Osteocyte (in vitro differentiated cells): ENCODE results near the gene PEX5L. TPM values are rescaled to one million over a fixed set of nuclear protein-coding genes. Genes with fewer than 3 reads are reported as not detected.

Experiments used
- DNase-seq: peaks from one replicate; pipeline ENCODE4 v3.0.0; 2021; ENCODE audit warnings: mixed read lengths; ENCODE audit not compliant: unreplicated experiment; ENCODE audit errors: extremely low spot score
- H3K27ac Mint-ChIP-seq: one replicate; pipeline ENCODE4 v1.8.0; 2021; ENCODE audit warnings: mild to moderate bottlenecking, mixed read lengths; ENCODE audit not compliant: unreplicated experiment
- H3K27me3 Mint-ChIP-seq: one replicate; pipeline ENCODE4 v1.8.0; 2021; ENCODE audit warnings: mixed read lengths; ENCODE audit not compliant: unreplicated experiment
- H3K36me3 Mint-ChIP-seq: one replicate; pipeline ENCODE4 v1.8.0; 2021; ENCODE audit warnings: mixed read lengths; ENCODE audit not compliant: unreplicated experiment
- H3K4me1 Mint-ChIP-seq: one replicate; pipeline ENCODE4 v1.8.0; 2021; ENCODE audit warnings: mixed read lengths; ENCODE audit not compliant: unreplicated experiment
- H3K4me3 Mint-ChIP-seq: one replicate; pipeline ENCODE4 v1.8.0; 2021; ENCODE audit warnings: mild to moderate bottlenecking, moderate library complexity, mixed read lengths; ENCODE audit not compliant: unreplicated experiment
- H3K9me3 Mint-ChIP-seq: one replicate; pipeline ENCODE4 v1.8.0; 2021; ENCODE audit warnings: mixed read lengths; ENCODE audit not compliant: unreplicated experiment
- total RNA-seq: library from RNA; stranded (reverse); gene quantifications from 2 replicates; pipeline ENCODE4 v1.2.1, GENCODE V29; 2021
- TF ChIP-seq, protein P1 (sequence below): fragments of 200-600 bp; sonication (generic); IDR thresholded peaks from 2 replicates; pipeline ENCODE4 v1.5.0; 2021; ENCODE audit warnings: antibody characterized with exemption, mild to moderate bottlenecking, moderate library complexity

Gene PEX5L
- total RNA-seq, 1 donor from 2014 or later, result not detected

DNA sequence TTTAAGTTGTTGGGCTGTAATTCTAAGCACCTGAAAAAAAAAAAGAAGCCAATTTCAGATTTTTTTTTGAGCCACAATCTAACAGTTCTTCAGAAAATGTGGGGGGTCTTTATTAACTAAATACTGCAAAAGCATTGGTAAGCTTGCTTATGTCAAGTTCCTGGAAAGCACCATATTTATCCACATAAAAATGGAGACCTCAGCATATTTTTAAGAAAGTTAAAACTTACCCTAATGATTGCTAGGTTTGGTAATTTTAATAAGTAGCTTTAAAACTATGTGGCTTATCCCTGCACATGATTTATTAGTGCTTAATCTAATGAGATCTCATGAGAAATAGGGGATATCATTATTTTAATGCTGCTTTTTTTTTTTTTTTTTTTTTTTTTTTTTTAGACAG lies 227.1 kb downstream of the PEX5L start:
- no peak for DNase-seq
- TF ChIP-seq, protein P1, sequence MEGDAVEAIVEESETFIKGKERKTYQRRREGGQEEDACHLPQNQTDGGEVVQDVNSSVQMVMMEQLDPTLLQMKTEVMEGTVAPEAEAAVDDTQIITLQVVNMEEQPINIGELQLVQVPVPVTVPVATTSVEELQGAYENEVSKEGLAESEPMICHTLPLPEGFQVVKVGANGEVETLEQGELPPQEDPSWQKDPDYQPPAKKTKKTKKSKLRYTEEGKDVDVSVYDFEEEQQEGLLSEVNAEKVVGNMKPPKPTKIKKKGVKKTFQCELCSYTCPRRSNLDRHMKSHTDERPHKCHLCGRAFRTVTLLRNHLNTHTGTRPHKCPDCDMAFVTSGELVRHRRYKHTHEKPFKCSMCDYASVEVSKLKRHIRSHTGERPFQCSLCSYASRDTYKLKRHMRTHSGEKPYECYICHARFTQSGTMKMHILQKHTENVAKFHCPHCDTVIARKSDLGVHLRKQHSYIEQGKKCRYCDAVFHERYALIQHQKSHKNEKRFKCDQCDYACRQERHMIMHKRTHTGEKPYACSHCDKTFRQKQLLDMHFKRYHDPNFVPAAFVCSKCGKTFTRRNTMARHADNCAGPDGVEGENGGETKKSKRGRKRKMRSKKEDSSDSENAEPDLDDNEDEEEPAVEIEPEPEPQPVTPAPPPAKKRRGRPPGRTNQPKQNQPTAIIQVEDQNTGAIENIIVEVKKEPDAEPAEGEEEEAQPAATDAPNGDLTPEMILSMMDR, result no peak
- Mint-ChIP-seq H3K9me3 (no peaks in the 10 kb centered on the region), H3K36me3 (no peaks in the 10 kb centered on the region), H3K4me1 (peaks cover 28% of the 10 kb centered on the region), H3K4me3 (no peak overlapping the region), H3K27ac (no peak overlapping the region), H3K27me3 (no peaks in the 10 kb centered on the region)

DNA sequence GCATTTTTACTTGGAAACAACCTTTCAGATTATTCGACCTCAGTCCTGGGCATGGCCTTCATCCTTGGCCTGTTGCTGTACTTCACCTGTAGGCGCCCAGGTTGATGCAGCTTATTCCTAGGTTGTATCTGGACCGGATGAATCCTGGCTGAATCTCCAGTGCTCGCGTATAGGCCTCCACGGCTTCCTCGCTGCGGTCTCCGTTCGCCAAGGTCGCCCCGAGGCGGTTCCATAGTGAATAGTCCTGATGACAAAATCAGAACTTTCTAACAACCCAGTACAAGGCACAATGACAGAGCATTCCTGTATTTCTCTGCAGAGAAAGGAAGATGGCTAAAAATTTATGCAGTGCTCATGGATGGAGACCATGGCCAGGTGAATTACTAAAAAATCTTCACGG lies 229.1 kb downstream of the PEX5L start:
- Mint-ChIP-seq H3K27me3 (no peaks in the 10 kb centered on the region), H3K9me3 (no peaks in the 10 kb centered on the region), H3K27ac (no peak overlapping the region), H3K4me1 (peaks cover 22% of the 10 kb centered on the region), H3K36me3 (no peaks in the 10 kb centered on the region), H3K4me3 (no peak overlapping the region)
- DNase-seq, result no peak
- TF ChIP-seq, protein P1, result no peak

DNA sequence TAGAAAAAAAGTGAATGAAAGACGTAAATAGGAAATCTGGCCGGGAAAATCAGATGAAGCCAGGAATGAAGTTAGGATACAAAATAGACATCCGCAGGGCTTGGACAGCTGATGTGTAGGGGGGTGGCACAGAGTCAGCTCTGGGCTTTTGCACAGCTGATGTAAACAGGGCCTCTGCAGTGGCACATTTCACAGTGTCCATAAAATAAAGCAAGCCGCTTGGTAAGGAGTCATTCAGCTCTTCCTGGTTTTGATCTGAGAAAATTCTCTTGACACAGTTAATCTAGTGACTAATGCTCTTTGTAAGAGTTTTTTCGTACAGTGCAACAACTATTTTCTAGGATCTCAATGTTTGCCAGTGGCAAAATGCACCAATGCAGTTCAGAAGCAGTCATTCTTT lies 230.6 kb downstream of the PEX5L start:
- Mint-ChIP-seq H3K4me1 (peaks cover 22% of the 10 kb centered on the region), H3K9me3 (no peaks in the 10 kb centered on the region), H3K27me3 (no peaks in the 10 kb centered on the region), H3K4me3 (no peak overlapping the region), H3K27ac (peak overlapping the region; percentile 27), H3K36me3 (no peaks in the 10 kb centered on the region)
- TF ChIP-seq, protein P1, result no peak
- DNase-seq, result no peak

DNA sequence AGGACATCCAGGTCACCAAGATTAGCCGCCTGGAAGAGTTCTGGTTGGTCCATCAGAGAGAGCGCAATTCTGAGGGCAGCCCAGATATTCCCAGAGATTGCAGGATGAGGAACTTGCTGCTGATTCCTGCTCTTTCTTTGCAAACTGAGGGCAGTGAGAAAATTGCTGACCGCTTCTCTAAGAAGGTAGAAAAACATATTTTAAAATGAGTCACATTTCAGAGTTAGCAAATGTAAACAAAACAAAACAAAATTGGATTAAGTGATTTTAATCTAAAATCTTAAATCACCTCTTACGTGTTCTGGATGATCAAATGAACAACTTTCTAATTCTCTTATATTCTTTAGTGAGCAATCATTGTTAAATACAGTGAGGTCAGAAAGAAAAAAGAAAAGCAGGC lies 234.9 kb downstream of the PEX5L start:
- Mint-ChIP-seq H3K4me3 (no peak overlapping the region), H3K27ac (no peak overlapping the region), H3K27me3 (no peaks in the 10 kb centered on the region), H3K4me1 (peaks cover 22% of the 10 kb centered on the region), H3K36me3 (no peaks in the 10 kb centered on the region), H3K9me3 (no peaks in the 10 kb centered on the region)
- TF ChIP-seq, protein P1, result no peak
- no peak for DNase-seq

DNA sequence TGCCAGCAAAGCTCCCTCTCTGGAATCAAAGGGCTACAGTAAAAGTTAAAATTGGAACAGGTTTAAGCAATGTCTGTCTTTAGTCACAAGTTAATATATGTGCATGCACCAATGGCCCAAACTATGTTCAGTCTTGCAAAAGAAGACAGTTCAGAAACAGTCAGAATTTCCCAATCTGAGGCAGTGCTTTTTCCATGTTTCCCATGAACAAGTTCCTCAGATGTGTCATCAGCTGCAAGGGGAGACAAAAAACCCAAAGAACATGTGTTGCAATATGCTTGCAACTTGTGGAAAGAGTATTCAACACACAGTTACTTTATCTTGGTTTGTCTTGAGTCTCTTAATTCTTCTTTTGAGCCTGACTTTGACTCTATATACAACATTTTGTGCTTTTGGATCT lies 235.5 kb downstream of the PEX5L start:
- Mint-ChIP-seq H3K27ac (no peak overlapping the region), H3K36me3 (no peaks in the 10 kb centered on the region), H3K27me3 (no peaks in the 10 kb centered on the region), H3K9me3 (no peaks in the 10 kb centered on the region), H3K4me1 (peaks cover 19% of the 10 kb centered on the region), H3K4me3 (no peak overlapping the region)
- no peak for DNase-seq
- TF ChIP-seq, protein P1, result no peak
